HEK293 (cell line): ENCODE results near the gene MOCS3.

Source experiments
- CTCF ChIA-PET: fragments of 350-600 bp; formaldehyde crosslinking; extraction: SDS; loops from one replicate; lab custom pipeline; 2021; ENCODE audit warnings: antibody characterized with exemption; lab: Yijun Ruan, JAX
- POLR2A ChIA-PET: fragments of 300-600 bp; formaldehyde crosslinking; extraction: SDS; loops from one replicate; lab custom pipeline; 2020; ENCODE audit warnings: antibody characterized with exemption, inconsistent platforms; lab: Yijun Ruan, JAX
- H3K27ac ChIP-seq: fragments of 200-500 bp; sonication (Bioruptor generic); 2 replicates; pipeline ENCODE4 v1.5.1; 2014; ENCODE audit warnings: low read depth, low read length, control low read depth, inconsistent platforms; ENCODE audit errors: extremely low read depth
- H3K36me3 ChIP-seq, 2 experiments: fragments of 200-500 bp in 1 of 2; sonication (Bioruptor generic) in 1 of 2; 1 replicate in 1 of 2; 2 replicates in 1 of 2; pipeline ENCODE4 v1.5.1; 2014 to 2017; ENCODE audit warnings: inconsistent platforms in 2 of 2, low read length in 2 of 2; ENCODE audit not compliant: control insufficient read depth in 2 of 2, insufficient read depth in 1 of 2
- H3K4me1 ChIP-seq: fragments of 200-500 bp; sonication (Bioruptor generic); 2 replicates; pipeline ENCODE4 v1.5.1; 2014; ENCODE audit warnings: mild to moderate bottlenecking, low read length, inconsistent platforms; ENCODE audit not compliant: control insufficient read depth, insufficient read depth
- H3K4me3 ChIP-seq: 2 replicates; pipeline ENCODE4 v1.5.1; 2011; ENCODE audit warnings: low read depth, mild to moderate bottlenecking, control low read depth, low read length, moderate library complexity
- H3K9me3 ChIP-seq: fragments of 200-500 bp; sonication (Bioruptor generic); 2 replicates; pipeline ENCODE4 v1.5.1; 2014; ENCODE audit warnings: low read depth, low read length, inconsistent platforms; ENCODE audit not compliant: control insufficient read depth, insufficient read depth
- BCL11B ChIP-seq: fragments of 450-650 bp; formaldehyde crosslinking; IDR thresholded peaks from 2 replicates; pipeline ENCODE4 v1.5.1; 2016; ENCODE audit warnings: low read depth, missing biosample characterization, missing genetic modification characterization
- CTCF ChIP-seq: fragments of 450-650 bp; formaldehyde crosslinking; IDR thresholded peaks from 2 replicates; pipeline ENCODE4 v1.5.1; 2016; ENCODE audit warnings: missing biosample characterization, missing genetic modification characterization
- GLI4 ChIP-seq: fragments of 450-650 bp; formaldehyde crosslinking; IDR thresholded peaks from 2 replicates; pipeline ENCODE4 v1.5.1; 2016; ENCODE audit warnings: missing biosample characterization, missing genetic modification characterization
- SP3 ChIP-seq: fragments of 450-650 bp; formaldehyde crosslinking; IDR thresholded peaks from 2 replicates; pipeline ENCODE4 v1.5.1; 2016; ENCODE audit warnings: missing biosample characterization, missing genetic modification characterization
- ZBTB17 ChIP-seq: fragments of 450-650 bp; formaldehyde crosslinking; IDR thresholded peaks from 2 replicates; pipeline ENCODE4 v1.5.1; 2016; ENCODE audit warnings: missing biosample characterization, missing genetic modification characterization
- ZBTB20 ChIP-seq: fragments of 450-650 bp; formaldehyde crosslinking; IDR thresholded peaks from 2 replicates; pipeline ENCODE4 v1.5.1; 2016; ENCODE audit warnings: missing biosample characterization, missing genetic modification characterization
- ZBTB44 ChIP-seq: fragments of 450-650 bp; IDR thresholded peaks from 2 replicates; pipeline ENCODE4 v1.5.1; 2018; ENCODE audit warnings: missing biosample characterization, mild to moderate bottlenecking, missing genetic modification characterization
- ZNF157 ChIP-seq: fragments of 450-650 bp; formaldehyde crosslinking; IDR thresholded peaks from 2 replicates; pipeline ENCODE4 v1.5.1; 2016; ENCODE audit warnings: missing biosample characterization, missing genetic modification characterization
- ZNF221 ChIP-seq: fragments of 450-650 bp; formaldehyde crosslinking; IDR thresholded peaks from 2 replicates; pipeline ENCODE4 v1.5.1; 2017; ENCODE audit warnings: missing biosample characterization, missing genetic modification characterization, borderline replicate concordance
- ZNF223 ChIP-seq: fragments of 450-650 bp; formaldehyde crosslinking; IDR thresholded peaks from 2 replicates; pipeline ENCODE4 v1.5.1; 2016; ENCODE audit warnings: missing biosample characterization, missing genetic modification characterization
- ZNF24 ChIP-seq: fragments of 450-650 bp; formaldehyde crosslinking; IDR thresholded peaks from 2 replicates; pipeline ENCODE4 v1.5.1; 2016; ENCODE audit warnings: missing biosample characterization, missing genetic modification characterization
- ZNF292 ChIP-seq: fragments of 450-650 bp; formaldehyde crosslinking; IDR thresholded peaks from 2 replicates; pipeline ENCODE4 v1.5.1; 2016; ENCODE audit warnings: low read depth, missing biosample characterization, missing genetic modification characterization, borderline replicate concordance
- ZNF362 ChIP-seq: fragments of 450-650 bp; formaldehyde crosslinking; IDR thresholded peaks from 2 replicates; pipeline ENCODE4 v1.5.1; 2016; ENCODE audit warnings: missing biosample characterization, missing genetic modification characterization
- ZNF366 ChIP-seq: fragments of 450-650 bp; formaldehyde crosslinking; conservative IDR thresholded peaks from 2 replicates; pipeline ENCODE4 v1.5.1; 2016; ENCODE audit warnings: missing biosample characterization, missing genetic modification characterization
- ZNF426 ChIP-seq: fragments of 450-650 bp; formaldehyde crosslinking; IDR thresholded peaks from 2 replicates; pipeline ENCODE4 v1.5.1; 2017; ENCODE audit warnings: missing biosample characterization, missing genetic modification characterization, mild to moderate bottlenecking, inconsistent platforms, moderate library complexity
- ZNF433 ChIP-seq: fragments of 450-650 bp; formaldehyde crosslinking; IDR thresholded peaks from 2 replicates; pipeline ENCODE4 v1.5.1; 2016; ENCODE audit warnings: missing biosample characterization, missing genetic modification characterization, low read depth
- ZNF585B ChIP-seq: fragments of 450-650 bp; formaldehyde crosslinking; IDR thresholded peaks from 2 replicates; pipeline ENCODE4 v1.5.1; 2016; ENCODE audit warnings: missing biosample characterization, missing genetic modification characterization
- ZNF629 ChIP-seq: fragments of 450-650 bp; formaldehyde crosslinking; IDR thresholded peaks from 2 replicates; pipeline ENCODE4 v1.5.1; 2017; ENCODE audit warnings: missing biosample characterization, missing genetic modification characterization
- ZNF670 ChIP-seq: fragments of 450-650 bp; formaldehyde crosslinking; IDR thresholded peaks from 2 replicates; pipeline ENCODE4 v1.5.1; 2016; ENCODE audit warnings: missing biosample characterization, missing genetic modification characterization, low read depth
- ZNF704 ChIP-seq: fragments of 450-650 bp; formaldehyde crosslinking; IDR thresholded peaks from 2 replicates; pipeline ENCODE4 v1.5.1; 2016; ENCODE audit warnings: missing biosample characterization, missing genetic modification characterization
- ZNF785 ChIP-seq: fragments of 450-650 bp; formaldehyde crosslinking; IDR thresholded peaks from 2 replicates; pipeline ENCODE4 v1.5.1; 2016; ENCODE audit warnings: missing biosample characterization, missing genetic modification characterization
- ZNF791 ChIP-seq: fragments of 450-650 bp; formaldehyde crosslinking; IDR thresholded peaks from 2 replicates; pipeline ENCODE4 v1.5.1; 2016; ENCODE audit warnings: missing biosample characterization, missing genetic modification characterization
- ZSCAN23 ChIP-seq: fragments of 450-650 bp; formaldehyde crosslinking; IDR thresholded peaks from 2 replicates; pipeline ENCODE4 v1.5.1; 2016; ENCODE audit warnings: missing biosample characterization, missing genetic modification characterization
- TF ChIP-seq, protein P1 (sequence below): fragments of 450-650 bp; formaldehyde crosslinking; IDR thresholded peaks from 2 replicates; pipeline ENCODE4 v1.5.1; 2017; ENCODE audit warnings: missing biosample characterization, missing genetic modification characterization
- TF ChIP-seq, protein P2 (sequence below): sonication (generic); formaldehyde crosslinking; IDR thresholded peaks from 2 replicates; pipeline ENCODE4 v1.8.1; 2022; ENCODE audit warnings: mild to moderate bottlenecking, moderate library complexity, missing genetic modification reagents
- TF ChIP-seq, protein P3 (sequence below): fragments of 450-650 bp; formaldehyde crosslinking; IDR thresholded peaks from 2 replicates; pipeline ENCODE4 v1.5.1; 2016; ENCODE audit warnings: missing biosample characterization, missing genetic modification characterization

The MOCS3 gene

DNA sequence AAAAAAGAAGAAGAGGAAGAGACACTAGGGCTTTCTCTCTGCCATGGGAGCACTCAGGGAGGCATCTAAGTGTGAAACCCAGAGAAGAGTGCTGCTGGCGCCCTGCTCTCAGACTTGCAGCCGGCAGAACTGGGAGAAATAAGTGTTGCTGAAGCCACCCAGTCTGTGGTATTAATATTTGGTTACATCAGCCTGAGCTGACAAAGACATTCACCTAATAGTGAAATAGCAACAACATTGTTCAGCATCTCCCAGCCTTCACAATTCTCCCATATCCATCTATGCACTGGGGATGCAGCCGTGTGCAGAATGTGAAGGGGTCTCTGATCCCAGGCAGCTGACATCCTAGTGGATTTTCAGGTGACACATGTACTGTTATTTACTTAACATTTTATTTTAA is 52.3 kb downstream of the MOCS3 start:
- peaks cover 0 to 23% of the 10 kb centered on the region in 2 experiments; a peak in 1 of 3 replicates for H3K36me3 ChIP-seq
- no peak overlapping the region for H3K27ac ChIP-seq
- no peaks in the 10 kb centered on the region for H3K9me3 ChIP-seq
- no peaks in the 10 kb centered on the region for H3K4me1 ChIP-seq
- TF ChIP-seq ZBTB44 (tag by site-specific recombination) (no peak), ZNF433 (tag by site-specific recombination) (no peak), ZNF585B (tag by site-specific recombination) (no peak), ZNF292 (tag by site-specific recombination) (no peak), ZNF366 (no peak), ZNF670 (no peak), ZNF704 (tag by site-specific recombination) (no peak), ZNF791 (tag by site-specific recombination) (no peak), ZBTB20 (tag by site-specific recombination) (no peak)
- ChIA-PET POLR2A (no interaction called here), CTCF (interaction anchor here (0.7 kb wide), 1 partner anchor 23 kb away, joined by 3 read pairs; no protein-coding TSS in a partner anchor)
- H3K4me3 ChIP-seq = no peak overlapping the region

DNA sequence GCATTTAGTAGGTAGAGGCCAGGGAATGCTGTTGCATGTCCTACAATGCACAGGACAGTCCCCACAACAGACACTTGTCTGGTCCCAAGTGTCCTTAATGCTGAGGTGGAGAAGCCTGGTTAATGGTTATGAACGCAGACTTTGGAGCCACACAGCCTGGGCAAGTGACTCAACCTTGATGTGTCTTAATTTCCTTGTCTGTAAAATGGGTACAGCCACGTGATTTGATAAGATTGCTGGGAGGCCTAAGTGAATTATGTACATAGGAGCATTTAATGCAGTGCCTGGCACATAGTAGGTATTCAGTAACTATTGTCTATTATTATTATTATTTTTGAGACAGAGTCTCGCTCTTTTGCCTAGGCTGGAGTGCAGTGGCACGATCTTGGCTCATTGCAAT is 52.9 kb downstream of the MOCS3 start:
- POLR2A ChIA-PET = no interaction called here
- H3K4me3 ChIP-seq = no peak overlapping the region
- no peaks in the 10 kb centered on the region for H3K4me1 ChIP-seq
- CTCF ChIA-PET = interaction anchor here (0.7 to 1.2 kb wide), 2 partner anchors 23 to 115 kb away, joined by 3 to 4 read pairs; no protein-coding TSS in a partner anchor
- no peaks in the 10 kb centered on the region for H3K9me3 ChIP-seq
- H3K36me3 ChIP-seq = peaks cover 0 to 18% of the 10 kb centered on the region in 2 experiments; a peak in 1 of 3 replicates
- H3K27ac ChIP-seq = no peak overlapping the region
- TF ChIP-seq, protein P1, sequence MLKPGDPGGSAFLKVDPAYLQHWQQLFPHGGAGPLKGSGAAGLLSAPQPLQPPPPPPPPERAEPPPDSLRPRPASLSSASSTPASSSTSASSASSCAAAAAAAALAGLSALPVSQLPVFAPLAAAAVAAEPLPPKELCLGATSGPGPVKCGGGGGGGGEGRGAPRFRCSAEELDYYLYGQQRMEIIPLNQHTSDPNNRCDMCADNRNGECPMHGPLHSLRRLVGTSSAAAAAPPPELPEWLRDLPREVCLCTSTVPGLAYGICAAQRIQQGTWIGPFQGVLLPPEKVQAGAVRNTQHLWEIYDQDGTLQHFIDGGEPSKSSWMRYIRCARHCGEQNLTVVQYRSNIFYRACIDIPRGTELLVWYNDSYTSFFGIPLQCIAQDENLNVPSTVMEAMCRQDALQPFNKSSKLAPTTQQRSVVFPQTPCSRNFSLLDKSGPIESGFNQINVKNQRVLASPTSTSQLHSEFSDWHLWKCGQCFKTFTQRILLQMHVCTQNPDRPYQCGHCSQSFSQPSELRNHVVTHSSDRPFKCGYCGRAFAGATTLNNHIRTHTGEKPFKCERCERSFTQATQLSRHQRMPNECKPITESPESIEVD = no peak
- TF ChIP-seq ZNF362 = no peak
- TF ChIP-seq, protein P2, sequence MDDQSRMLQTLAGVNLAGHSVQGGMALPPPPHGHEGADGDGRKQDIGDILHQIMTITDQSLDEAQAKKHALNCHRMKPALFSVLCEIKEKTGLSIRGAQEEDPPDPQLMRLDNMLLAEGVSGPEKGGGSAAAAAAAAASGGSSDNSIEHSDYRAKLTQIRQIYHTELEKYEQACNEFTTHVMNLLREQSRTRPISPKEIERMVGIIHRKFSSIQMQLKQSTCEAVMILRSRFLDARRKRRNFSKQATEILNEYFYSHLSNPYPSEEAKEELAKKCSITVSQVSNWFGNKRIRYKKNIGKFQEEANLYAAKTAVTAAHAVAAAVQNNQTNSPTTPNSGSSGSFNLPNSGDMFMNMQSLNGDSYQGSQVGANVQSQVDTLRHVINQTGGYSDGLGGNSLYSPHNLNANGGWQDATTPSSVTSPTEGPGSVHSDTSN (CRISPR knock-in tag) = no peak
- TF ChIP-seq GLI4 (tag by site-specific recombination) = no peak
- TF ChIP-seq ZNF426 (tag by site-specific recombination) = no peak
- TF ChIP-seq ZNF157 (tag by site-specific recombination) = no peak
- TF ChIP-seq ZNF221 (tag by site-specific recombination) = no peak
- TF ChIP-seq CTCF (tag by site-specific recombination) = no peak
- no peak for TF ChIP-seq ZBTB17 (tag by site-specific recombination)
- TF ChIP-seq, protein P3, sequence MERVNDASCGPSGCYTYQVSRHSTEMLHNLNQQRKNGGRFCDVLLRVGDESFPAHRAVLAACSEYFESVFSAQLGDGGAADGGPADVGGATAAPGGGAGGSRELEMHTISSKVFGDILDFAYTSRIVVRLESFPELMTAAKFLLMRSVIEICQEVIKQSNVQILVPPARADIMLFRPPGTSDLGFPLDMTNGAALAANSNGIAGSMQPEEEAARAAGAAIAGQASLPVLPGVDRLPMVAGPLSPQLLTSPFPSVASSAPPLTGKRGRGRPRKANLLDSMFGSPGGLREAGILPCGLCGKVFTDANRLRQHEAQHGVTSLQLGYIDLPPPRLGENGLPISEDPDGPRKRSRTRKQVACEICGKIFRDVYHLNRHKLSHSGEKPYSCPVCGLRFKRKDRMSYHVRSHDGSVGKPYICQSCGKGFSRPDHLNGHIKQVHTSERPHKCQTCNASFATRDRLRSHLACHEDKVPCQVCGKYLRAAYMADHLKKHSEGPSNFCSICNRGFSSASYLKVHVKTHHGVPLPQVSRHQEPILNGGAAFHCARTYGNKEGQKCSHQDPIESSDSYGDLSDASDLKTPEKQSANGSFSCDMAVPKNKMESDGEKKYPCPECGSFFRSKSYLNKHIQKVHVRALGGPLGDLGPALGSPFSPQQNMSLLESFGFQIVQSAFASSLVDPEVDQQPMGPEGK (tag by site-specific recombination) = no peak
- TF ChIP-seq ZNF785 (tag by site-specific recombination) = no peak
- no peak for TF ChIP-seq ZNF24
- TF ChIP-seq SP3 (tag by site-specific recombination) = no peak
- no peak for TF ChIP-seq BCL11B
- TF ChIP-seq ZNF223 (tag by site-specific recombination) = no peak
- no peak for TF ChIP-seq ZSCAN23 (tag by site-specific recombination)
- TF ChIP-seq ZNF629 (tag by site-specific recombination) = no peak
